Right atrium auricular region (tissue), 2 donors: ENCODE data around the gene SLCO4A1. TPM values are rescaled to one million over a fixed set of nuclear protein-coding genes. Genes with fewer than 3 reads are reported as not detected.

Experiments
- DNase-seq: peaks from one replicate; pipeline ENCODE4 v3.0.0-alpha.2; 2019; ENCODE audit warnings: low spot score
- H3K27ac ChIP-seq, 2 donors: fragments of 200-600 bp; sonication (generic); 1 replicate in 1 of 2; 2 replicates in 1 of 2; pipeline ENCODE4 v1.5.1; 2016 to 2019
- H3K27me3 ChIP-seq, 2 donors: fragments of 200-600 bp; sonication (generic); one replicate each; pipeline versions ENCODE4 v1.5.1 to v1.6.0; 2017 to 2019
- H3K36me3 ChIP-seq: fragments of 200-600 bp; sonication (generic); one replicate; pipeline ENCODE4 v1.5.1; 2016
- H3K4me1 ChIP-seq, 2 donors: fragments of 200-600 bp; sonication (generic); one replicate each; pipeline versions ENCODE4 v1.5.1 to v1.6.0; 2017 to 2019
- H3K4me3 ChIP-seq, 2 donors: fragments of 200-600 bp; sonication (generic); 1 replicate in 1 of 2; 2 replicates in 1 of 2; pipeline ENCODE4 v1.5.1; 2017 to 2019; ENCODE audit warnings: mild to moderate bottlenecking in 1 of 2, moderate library complexity in 1 of 2
- H3K9me3 ChIP-seq, 2 donors: fragments of 200-600 bp; sonication (generic); one replicate each; pipeline ENCODE4 v1.5.1; 2019
- total RNA-seq, 2 donors: library from RNA; depleted of rRNA; stranded (reverse); fragments of >200 nt; gene quantifications; one replicate each; pipeline ENCODE4 v1.1.0, GENCODE V29; 2016
- TF ChIP-seq, protein P1 (sequence below), 2 donors: fragments of 200-600 bp; sonication (generic); IDR thresholded peaks; one replicate each; pipeline ENCODE4 v1.5.1; 2019; ENCODE audit warnings: antibody characterized with exemption in 2 of 2

SLCO4A1 gene
- total RNA-seq, 2 donors from 2014 or later, result 13.4 to 19.8 TPM

- Histone ChIP-seq H3K27ac (no peak overlapping the region), H3K36me3 (no peaks in the 10 kb centered on the region), H3K9me3 (no peaks in the 10 kb centered on the region), H3K4me1 (peaks cover 0 to 2% of the 10 kb centered on the region in 2 donors), H3K4me3 (no peak overlapping the region), H3K27me3 (no peaks in the 10 kb centered on the region)
- DNase-seq, result no peak
- TF ChIP-seq, protein P1, sequence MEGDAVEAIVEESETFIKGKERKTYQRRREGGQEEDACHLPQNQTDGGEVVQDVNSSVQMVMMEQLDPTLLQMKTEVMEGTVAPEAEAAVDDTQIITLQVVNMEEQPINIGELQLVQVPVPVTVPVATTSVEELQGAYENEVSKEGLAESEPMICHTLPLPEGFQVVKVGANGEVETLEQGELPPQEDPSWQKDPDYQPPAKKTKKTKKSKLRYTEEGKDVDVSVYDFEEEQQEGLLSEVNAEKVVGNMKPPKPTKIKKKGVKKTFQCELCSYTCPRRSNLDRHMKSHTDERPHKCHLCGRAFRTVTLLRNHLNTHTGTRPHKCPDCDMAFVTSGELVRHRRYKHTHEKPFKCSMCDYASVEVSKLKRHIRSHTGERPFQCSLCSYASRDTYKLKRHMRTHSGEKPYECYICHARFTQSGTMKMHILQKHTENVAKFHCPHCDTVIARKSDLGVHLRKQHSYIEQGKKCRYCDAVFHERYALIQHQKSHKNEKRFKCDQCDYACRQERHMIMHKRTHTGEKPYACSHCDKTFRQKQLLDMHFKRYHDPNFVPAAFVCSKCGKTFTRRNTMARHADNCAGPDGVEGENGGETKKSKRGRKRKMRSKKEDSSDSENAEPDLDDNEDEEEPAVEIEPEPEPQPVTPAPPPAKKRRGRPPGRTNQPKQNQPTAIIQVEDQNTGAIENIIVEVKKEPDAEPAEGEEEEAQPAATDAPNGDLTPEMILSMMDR (IDR thresholded peaks at IDR 0.05), result no peak
Measured at GRCh38 chr20:62691487-62691886, 49.2 kb downstream of the SLCO4A1 start.

- H3K27ac ChIP-seq, result no peak overlapping the region
Measured at GRCh38 chr20:62692176-62692575, 49.9 kb downstream of the SLCO4A1 start.

GRCh38 chr20:62692801-62693523 is 50.7 kb downstream of the SLCO4A1 start:
- no peak for DNase-seq
- H3K27ac ChIP-seq, result no peak overlapping the region
- H3K9me3 ChIP-seq, result no peaks in the 10 kb centered on the region
- H3K27me3 ChIP-seq, result no peaks in the 10 kb centered on the region
- no peak overlapping the region for H3K4me3 ChIP-seq
- TF ChIP-seq, protein P1 (IDR thresholded peaks at IDR 0.05), result no peak
- H3K4me1 ChIP-seq, result no peaks in the 10 kb centered on the region
- no peaks in the 10 kb centered on the region for H3K36me3 ChIP-seq

More at GRCh38 chr20:62692176-62692575, 49.9 kb downstream of the SLCO4A1 start:
- DNase-seq, result no peak
- TF ChIP-seq, protein P1 (IDR thresholded peaks at IDR 0.05), result no peak
- Histone ChIP-seq H3K4me3 (no peak overlapping the region), H3K36me3 (no peaks in the 10 kb centered on the region), H3K4me1 (no peaks in the 10 kb centered on the region), H3K9me3 (no peaks in the 10 kb centered on the region), H3K27me3 (no peaks in the 10 kb centered on the region)

GRCh38 chr20:62693524-62693922 is 51.2 kb downstream of the SLCO4A1 start:
- no peak for DNase-seq
- no peaks in the 10 kb centered on the region for H3K36me3 ChIP-seq
- no peaks in the 10 kb centered on the region for H3K9me3 ChIP-seq
- no peaks in the 10 kb centered on the region for H3K27me3 ChIP-seq
- TF ChIP-seq, protein P1 (IDR thresholded peaks at IDR 0.05), result no peak
- H3K4me1 ChIP-seq, result no peaks in the 10 kb centered on the region
- no peak overlapping the region for H3K4me3 ChIP-seq
- H3K27ac ChIP-seq, result no peak overlapping the region

GRCh38 chr20:62694106-62694505 is 51.8 kb downstream of the SLCO4A1 start:
- DNase-seq, result no peak
- H3K27me3 ChIP-seq, result no peaks in the 10 kb centered on the region
- no peak overlapping the region for H3K27ac ChIP-seq
- H3K36me3 ChIP-seq, result no peaks in the 10 kb centered on the region
- TF ChIP-seq, protein P1 (IDR thresholded peaks at IDR 0.05), result no peak
- no peaks in the 10 kb centered on the region for H3K4me1 ChIP-seq
- no peaks in the 10 kb centered on the region for H3K9me3 ChIP-seq
- H3K4me3 ChIP-seq, result no peak overlapping the region

- Histone ChIP-seq H3K4me1 (no peaks in the 10 kb centered on the region), H3K27me3 (no peaks in the 10 kb centered on the region), H3K9me3 (no peaks in the 10 kb centered on the region), H3K4me3 (no peak overlapping the region), H3K27ac (no peak overlapping the region), H3K36me3 (no peaks in the 10 kb centered on the region)
- TF ChIP-seq, protein P1 (IDR thresholded peaks at IDR 0.05), result no peak
- no peak for DNase-seq
Measured at GRCh38 chr20:62694868-62695267, 52.6 kb downstream of the SLCO4A1 start.
